Measurements from ENCODE around the gene MSANTD7. TPM values are rescaled to one million over a fixed set of nuclear protein-coding genes. Genes with fewer than 3 reads are reported as not detected.

Gene MSANTD7
- total RNA-seq, 4 donors from 2014 or later: 11.5 to 19.8 (median 14.0) TPM

GRCh38 chr10:14803827-14804226 is 34.3 kb upstream of the MSANTD7 start:
- in situ Hi-C loops (cut with MboI; ENCODE audit: low pct_ligation_motif_present in 1 of 4, low pct_unique_long_range_greater_than_20kb in 1 of 4, low sequenced_read_pairs in 3 of 4): loop anchor here in 2 of 4 donors (25.0 kb wide), 2 partner anchors 267 to 592 kb away; no protein-coding TSS in a partner anchor
- Histone ChIP-seq H3K27ac (no peak overlapping the region), H3K4me1 (no peaks in the 10 kb centered on the region), H3K9me3 (no peaks in the 10 kb centered on the region), H3K4me3 (no peak overlapping the region), H3K27me3 (no peaks in the 10 kb centered on the region), H3K36me3 (no peaks in the 10 kb centered on the region)
- TF ChIP-seq EP300 (IDR thresholded peaks at IDR 0.05; ENCODE audit: low read depth) (no peak), CTCF (IDR thresholded peaks at IDR 0.05) (no peak), POLR2AphosphoS5 (IDR thresholded peaks at IDR 0.05) (no peak), POLR2A (IDR thresholded peaks at IDR 0.05) (no peak)
- DNase-seq: no peak
- WGBS, 2 donors (ENCODE audit: low coverage in 1 of 2): 43 to 85% methylated on average over 1 of the region's 1 CpG
- intact Hi-C loops (cut with DNase I; ENCODE audit: low total_unique reads): no loop called here

DNA sequence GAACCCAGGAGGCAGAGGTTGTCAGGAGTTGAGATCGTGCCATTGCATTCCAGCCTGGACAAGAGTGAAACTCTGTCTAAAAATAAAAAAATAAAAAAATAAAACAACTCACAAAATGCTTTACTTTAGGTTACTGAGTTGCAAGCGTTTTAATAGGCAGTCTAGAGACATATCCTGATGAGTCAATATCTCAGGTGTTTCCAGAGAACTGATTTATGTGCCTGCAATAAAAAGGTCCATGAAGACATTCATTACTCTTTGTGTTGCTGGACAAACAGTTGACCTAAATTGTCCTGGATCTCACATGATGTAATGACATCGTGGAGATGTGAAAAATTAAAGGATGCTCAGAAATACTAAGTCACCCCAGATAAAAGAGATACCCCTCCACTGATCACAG is 31.8 kb upstream of the MSANTD7 start:
- no peaks in the 10 kb centered on the region for H3K4me1 ChIP-seq
- no peaks in the 10 kb centered on the region for H3K27me3 ChIP-seq
- no peaks in the 10 kb centered on the region for H3K36me3 ChIP-seq
- no peak overlapping the region for H3K4me3 ChIP-seq
- intact Hi-C loops (cut with DNase I; ENCODE audit: low total_unique reads): no loop called here
- in situ Hi-C loops (cut with MboI; ENCODE audit: low pct_ligation_motif_present in 1 of 4, low pct_unique_long_range_greater_than_20kb in 1 of 4, low sequenced_read_pairs in 3 of 4): loop anchor here in 2 of 4 donors (25.0 kb wide), 2 partner anchors 269 to 594 kb away; no protein-coding TSS in a partner anchor
- 31 to 45% methylated on average over 3 of the region's 3 CpGs for WGBS, 2 donors (ENCODE audit: low coverage in 1 of 2)
- no peak overlapping the region for H3K27ac ChIP-seq
- no peak for DNase-seq
- TF ChIP-seq EP300 (IDR thresholded peaks at IDR 0.05; ENCODE audit: low read depth) (no peak), CTCF (IDR thresholded peaks at IDR 0.05) (no peak), POLR2A (IDR thresholded peaks at IDR 0.05) (no peak), POLR2AphosphoS5 (IDR thresholded peaks at IDR 0.05) (no peak)
- H3K9me3 ChIP-seq: no peaks in the 10 kb centered on the region

DNA sequence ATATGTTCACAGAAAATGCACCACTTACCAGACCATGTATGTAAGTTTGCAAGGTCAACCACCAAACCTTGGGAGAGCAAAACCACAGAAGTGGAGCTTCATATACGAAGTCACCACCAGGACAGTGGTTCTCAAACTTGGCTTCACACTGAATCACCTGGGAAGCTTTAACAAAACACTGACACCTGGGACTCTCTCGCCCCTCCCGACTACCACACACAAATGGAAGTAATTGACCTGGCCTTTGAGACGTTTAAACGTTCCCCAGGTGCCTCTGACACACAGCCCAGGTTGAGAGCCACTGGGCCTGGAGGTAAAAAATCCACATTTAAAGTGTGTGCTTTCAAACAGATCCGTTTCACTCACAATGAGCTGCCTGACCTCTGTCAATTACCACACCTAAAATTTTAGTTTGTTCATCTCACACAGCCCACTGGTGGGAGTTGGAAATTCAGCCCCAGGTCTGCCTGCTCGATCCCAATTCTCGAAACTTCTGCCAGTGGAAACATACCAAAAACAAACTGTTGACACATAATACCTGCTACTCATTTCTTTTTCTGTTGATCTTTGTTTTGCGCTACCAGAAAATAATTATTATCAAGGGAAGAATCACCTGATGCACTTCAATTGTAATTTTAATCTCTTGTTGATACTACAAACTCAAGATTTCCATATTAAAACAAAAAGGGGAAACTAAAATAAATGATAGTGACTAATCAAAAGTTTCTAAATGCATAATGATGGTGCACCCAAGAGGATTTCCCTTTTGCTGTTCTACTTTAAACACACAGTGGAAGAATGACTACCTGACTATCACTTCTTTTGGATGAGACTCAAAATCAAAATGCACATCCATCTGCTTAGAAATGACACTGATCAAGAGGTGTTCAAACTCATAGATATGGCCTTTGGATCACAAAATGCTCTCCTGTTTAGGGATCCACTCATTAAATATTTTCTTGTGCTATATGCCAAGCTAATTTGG is 26.8 kb upstream of the MSANTD7 start:
- in situ Hi-C loops (cut with MboI; ENCODE audit: low pct_ligation_motif_present in 1 of 4, low pct_unique_long_range_greater_than_20kb in 1 of 4, low sequenced_read_pairs in 3 of 4): loop anchor here in 2 of 4 donors (25.0 kb wide), 2 partner anchors 274 to 599 kb away; no protein-coding TSS in a partner anchor
- no peak for DNase-seq
- Histone ChIP-seq H3K4me1 (no peaks in the 10 kb centered on the region), H3K9me3 (no peaks in the 10 kb centered on the region), H3K36me3 (no peaks in the 10 kb centered on the region), H3K27ac (no peak overlapping the region), H3K4me3 (no peak overlapping the region), H3K27me3 (no peaks in the 10 kb centered on the region)
- intact Hi-C loops (cut with DNase I; ENCODE audit: low total_unique reads): no loop called here
- WGBS, 2 donors (ENCODE audit: low coverage in 1 of 2): 53 to 73% methylated on average over 3 to 9 of the region's 9 CpGs
- TF ChIP-seq POLR2A (IDR thresholded peaks at IDR 0.05) (no peak), CTCF (IDR thresholded peaks at IDR 0.05) (no peak), POLR2AphosphoS5 (IDR thresholded peaks at IDR 0.05) (no peak), EP300 (IDR thresholded peaks at IDR 0.05; ENCODE audit: low read depth) (no peak)

DNA sequence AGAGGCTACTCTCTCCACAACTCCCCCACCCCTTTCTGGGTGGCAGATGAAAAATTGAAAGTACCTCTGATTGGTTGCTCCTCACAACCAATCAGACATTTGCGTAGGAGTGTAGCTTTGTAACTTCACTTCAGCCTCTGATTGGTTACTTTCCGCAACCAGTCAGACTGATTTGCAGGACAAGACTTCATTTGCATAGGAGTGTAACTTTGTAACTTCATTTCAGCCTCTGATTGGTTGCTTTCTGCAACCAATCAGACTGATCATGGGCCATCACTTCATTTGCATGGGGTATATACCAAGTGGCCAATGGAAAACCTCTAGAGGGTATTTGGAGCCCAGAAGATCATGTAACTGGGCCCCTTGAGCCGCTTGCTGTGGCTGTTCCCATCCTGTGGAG is 25.8 kb upstream of the MSANTD7 start:
- intact Hi-C loops (cut with DNase I; ENCODE audit: low total_unique reads) (no loop called here), in situ Hi-C loops (cut with MboI; ENCODE audit: low pct_ligation_motif_present in 1 of 4, low pct_unique_long_range_greater_than_20kb in 1 of 4, low sequenced_read_pairs in 3 of 4) (loop anchor here in 2 of 4 donors (25.0 kb wide), 2 partner anchors 275 to 600 kb away; no protein-coding TSS in a partner anchor)
- TF ChIP-seq POLR2A (IDR thresholded peaks at IDR 0.05): no peak
- TF ChIP-seq CTCF (IDR thresholded peaks at IDR 0.05): no peak
- TF ChIP-seq POLR2AphosphoS5 (IDR thresholded peaks at IDR 0.05): no peak
- TF ChIP-seq EP300 (IDR thresholded peaks at IDR 0.05; ENCODE audit: low read depth): no peak

More for the DNA sequence above, 25.8 kb upstream of the MSANTD7 start:
- Histone ChIP-seq H3K4me1 (no peaks in the 10 kb centered on the region), H3K27ac (no peak overlapping the region), H3K27me3 (no peaks in the 10 kb centered on the region), H3K36me3 (no peaks in the 10 kb centered on the region), H3K4me3 (no peak overlapping the region), H3K9me3 (no peaks in the 10 kb centered on the region)
- no peak for DNase-seq
- WGBS, 2 donors (ENCODE audit: low coverage in 1 of 2): 86 to 91% methylated on average over 1 to 3 of the region's 3 CpGs
